ENCODE data around the gene SLCO4A1.

SLCO4A1 gene

DNA sequence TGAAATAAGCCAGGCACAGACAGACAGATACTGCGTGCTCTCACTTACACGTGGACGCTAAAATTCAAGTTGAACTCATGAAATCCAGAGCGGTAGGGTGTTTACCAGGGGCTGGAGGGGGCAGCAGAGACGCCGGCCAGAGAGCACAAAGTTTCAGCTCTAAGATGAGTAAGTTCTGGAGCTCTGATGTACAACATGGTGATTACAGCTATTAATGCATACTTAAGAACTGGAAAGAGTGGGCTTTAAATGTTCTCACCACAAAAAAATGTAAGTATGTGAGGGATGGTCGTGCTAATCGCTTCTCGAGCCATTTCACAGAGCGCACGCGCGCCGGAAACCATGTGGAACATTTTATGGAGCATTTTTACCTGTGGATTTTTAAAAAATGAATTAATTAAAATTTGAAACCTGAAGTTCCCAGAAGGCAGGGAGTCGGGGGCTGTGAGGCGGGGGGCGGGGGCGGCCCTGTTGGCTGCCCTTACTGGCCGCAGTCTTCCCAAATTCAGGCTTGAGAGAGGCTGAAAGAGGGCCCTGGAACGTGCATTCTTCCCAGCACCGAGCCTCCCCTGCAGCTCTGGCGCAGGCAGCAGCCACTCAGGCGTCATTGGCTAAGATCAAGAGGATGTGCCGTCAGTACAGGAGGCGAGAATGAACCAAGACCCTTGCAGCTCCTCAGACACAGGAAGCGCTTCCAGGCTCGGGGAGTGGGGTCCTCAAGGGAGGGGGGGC, 8.5 kb upstream of the SLCO4A1 start:
- DNase-seq (ENCODE audit: insufficient read length, low spot score) (no peak), FAIRE-seq (no peak)
- no peak for TF ChIP-seq POLR2A (IDR thresholded peaks at IDR 0.05; ENCODE audit: low read depth, low read length)

DNA sequence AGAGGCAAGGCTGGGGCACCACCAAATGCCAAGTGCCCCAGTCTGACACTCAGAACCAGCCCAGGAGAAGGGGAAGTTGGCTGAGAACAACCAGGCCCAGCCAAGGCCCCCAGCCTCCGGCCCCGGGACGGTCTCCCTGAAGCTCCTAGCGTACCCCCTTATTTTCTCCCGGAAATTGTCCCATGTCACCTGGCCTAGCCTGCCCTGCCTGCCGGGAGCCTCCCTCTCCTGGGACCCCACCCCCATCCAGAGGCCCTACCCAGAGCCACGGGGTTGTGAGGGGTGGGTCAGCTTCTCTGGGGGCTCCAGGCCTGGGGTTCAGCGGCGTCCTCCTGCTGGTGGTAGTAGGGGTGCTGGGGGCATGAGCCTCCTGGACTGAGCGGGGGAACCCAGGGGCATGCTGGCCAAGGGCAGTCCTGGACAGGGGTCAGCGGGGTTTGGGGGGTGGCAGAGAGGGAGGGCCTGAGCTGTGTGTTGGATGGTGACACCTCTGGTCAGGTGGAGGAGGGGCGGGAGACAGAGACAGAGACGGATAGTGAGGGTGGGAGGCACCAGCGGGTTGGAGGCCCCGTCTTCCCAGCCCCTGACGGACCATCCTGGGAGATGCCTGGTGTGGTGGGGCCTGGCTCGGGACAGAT, 7.9 kb upstream of the SLCO4A1 start:
- FAIRE-seq (no peak), DNase-seq (ENCODE audit: insufficient read length, low spot score) (no peak)
- no peak for TF ChIP-seq POLR2A (IDR thresholded peaks at IDR 0.05; ENCODE audit: low read depth, low read length)

DNA sequence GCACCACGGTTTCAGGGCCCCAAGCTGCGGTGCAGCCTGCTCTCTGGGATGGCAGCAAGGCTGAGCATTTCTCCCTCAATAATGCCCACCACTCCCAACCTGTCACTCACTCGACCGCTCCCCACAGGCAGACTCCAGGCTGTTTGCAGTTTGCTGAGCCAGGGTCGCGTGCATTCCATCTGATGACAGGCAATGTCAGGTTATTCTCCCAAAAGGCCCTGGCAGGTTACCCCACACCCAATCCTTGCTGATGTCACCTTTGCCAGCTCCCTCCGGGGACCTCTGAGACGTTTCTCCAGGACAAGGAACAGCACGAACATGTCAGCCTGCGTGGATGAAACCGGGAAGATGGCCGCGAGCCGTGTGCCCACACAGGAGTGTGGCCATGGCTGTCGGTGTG, 7.1 kb upstream of the SLCO4A1 start:
- FAIRE-seq (no peak), DNase-seq (ENCODE audit: insufficient read length, low spot score) (no peak)
- no peak for TF ChIP-seq POLR2A (IDR thresholded peaks at IDR 0.05; ENCODE audit: low read depth, low read length)

DNA sequence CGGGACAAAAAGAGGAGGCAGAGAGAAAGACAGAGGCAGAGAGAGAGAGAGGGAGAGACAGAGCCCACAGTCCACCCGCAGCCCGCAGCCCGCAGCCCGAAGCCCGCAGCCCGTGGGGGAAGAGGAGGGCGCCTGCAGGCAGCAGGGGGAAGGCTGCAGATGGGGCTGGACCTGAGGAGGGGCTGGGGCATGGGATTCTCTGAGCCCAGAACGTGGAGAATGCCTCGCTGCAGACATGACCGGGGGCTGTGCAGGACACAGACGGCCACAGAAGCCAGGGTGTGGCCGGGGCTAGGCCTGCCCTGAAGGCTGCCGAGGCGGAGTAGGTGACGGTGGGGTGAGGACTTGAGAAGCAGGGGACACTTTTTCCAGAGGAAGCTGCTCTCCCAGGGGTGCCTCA, 6.5 kb upstream of the SLCO4A1 start:
- no peak for FAIRE-seq
- no peak for DNase-seq (ENCODE audit: insufficient read length, low spot score)
- TF ChIP-seq POLR2A (IDR thresholded peaks at IDR 0.05; ENCODE audit: low read depth, low read length) = no peak

DNA sequence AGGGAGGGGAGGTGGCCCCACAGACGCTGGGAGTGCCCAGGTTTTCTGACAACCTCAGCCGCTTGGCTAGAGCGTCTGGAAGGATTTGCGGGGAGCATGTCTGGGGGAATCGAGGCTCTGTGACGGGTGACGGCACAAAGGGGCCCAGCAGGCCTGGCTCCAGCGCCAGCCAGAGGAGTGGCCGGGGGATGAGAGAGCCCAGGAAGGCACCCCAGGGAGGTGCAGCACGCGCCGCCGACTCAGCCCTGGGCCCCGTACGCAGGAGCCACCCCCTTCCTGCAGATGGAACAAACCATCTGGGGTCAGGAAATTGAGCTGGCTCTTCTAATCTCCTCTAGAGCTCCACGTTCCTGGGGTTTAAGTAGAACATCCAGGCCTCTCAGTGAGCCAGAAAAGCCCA, 5.9 kb upstream of the SLCO4A1 start:
- no peak for DNase-seq (ENCODE audit: insufficient read length, low spot score)
- FAIRE-seq = no peak

DNA sequence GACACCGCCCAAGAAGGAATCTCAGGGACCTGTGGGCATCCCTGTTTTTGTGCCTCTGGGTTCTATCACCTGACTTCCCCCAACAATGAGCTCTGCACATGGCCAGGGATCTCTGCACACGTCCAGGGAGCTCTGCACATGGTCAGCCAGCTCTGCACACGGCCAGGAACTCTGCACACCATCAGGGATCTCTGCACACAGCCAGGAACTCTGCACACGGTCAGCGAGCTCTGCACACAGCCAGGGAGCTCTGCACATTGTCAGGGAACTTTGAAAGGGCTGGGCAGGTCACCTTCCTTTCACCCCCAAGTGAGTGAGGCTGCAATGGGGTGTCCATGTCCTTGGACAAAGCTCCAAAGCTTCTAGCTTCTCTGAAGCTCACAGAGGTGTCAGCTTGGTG, 5.2 kb upstream of the SLCO4A1 start:
- FAIRE-seq (no peak), DNase-seq (ENCODE audit: insufficient read length, low spot score) (no peak)
- no peak for TF ChIP-seq POLR2A (IDR thresholded peaks at IDR 0.05; ENCODE audit: low read depth, low read length)

More for the DNA sequence above, 5.9 kb upstream of the SLCO4A1 start:
- no peak for TF ChIP-seq POLR2A (IDR thresholded peaks at IDR 0.05; ENCODE audit: low read depth, low read length)

DNA sequence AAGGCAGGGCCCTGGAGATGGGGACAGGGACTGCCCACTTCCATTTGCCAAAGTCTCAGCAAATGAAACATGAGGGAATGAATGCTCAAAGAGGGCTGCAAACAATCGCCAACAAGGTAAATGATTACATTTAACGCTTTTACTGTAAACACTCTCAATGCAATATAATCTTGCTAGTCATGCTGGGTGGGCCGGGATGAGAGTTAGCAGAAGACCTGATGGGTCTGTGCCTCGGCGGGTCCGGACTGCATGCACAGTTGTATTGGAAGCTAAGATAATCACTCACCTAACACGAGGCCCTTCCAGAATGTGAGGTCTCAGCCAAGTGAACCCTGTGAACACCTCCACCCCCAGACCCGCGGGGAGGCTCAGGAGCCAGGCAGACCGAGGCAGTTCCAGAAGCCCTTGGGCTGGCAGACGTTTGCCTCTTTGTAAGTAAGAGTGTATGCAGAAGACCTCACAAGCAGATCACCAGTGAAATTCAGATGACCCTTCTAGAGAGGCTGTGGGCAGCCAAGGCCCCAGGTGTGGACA, 4.7 kb upstream of the SLCO4A1 start:
- FAIRE-seq (no peak), DNase-seq (ENCODE audit: insufficient read length, low spot score) (no peak)
- no peak for TF ChIP-seq POLR2A (IDR thresholded peaks at IDR 0.05; ENCODE audit: low read depth, low read length)

DNA sequence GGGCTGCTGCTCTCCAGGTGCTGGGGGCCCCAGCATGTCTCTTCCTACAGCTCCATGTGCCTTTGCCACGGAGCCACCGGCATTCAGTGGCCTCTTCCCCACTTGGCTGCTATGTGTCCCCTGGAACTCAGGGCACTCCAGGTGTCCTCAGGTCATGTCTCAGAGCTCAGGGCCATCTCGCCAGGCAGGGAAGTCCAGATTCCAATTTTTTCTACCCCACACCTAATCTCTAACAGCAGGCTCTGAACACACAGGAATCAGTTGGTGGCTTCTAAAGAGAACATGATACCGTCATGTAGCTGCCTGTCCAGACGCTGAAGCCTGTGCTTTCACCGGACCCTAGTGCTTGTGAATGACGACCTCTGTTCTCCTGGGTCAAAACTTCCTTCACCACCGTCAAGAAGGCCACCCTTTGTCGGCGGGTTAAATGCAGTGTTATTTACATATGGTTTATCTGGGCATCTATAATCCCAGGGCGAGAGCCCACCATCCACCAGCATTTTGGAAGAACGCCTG, 4.2 kb upstream of the SLCO4A1 start:
- FAIRE-seq (no peak), DNase-seq (ENCODE audit: insufficient read length, low spot score) (no peak)
- no peak for TF ChIP-seq POLR2A (IDR thresholded peaks at IDR 0.05; ENCODE audit: low read depth, low read length)

DNA sequence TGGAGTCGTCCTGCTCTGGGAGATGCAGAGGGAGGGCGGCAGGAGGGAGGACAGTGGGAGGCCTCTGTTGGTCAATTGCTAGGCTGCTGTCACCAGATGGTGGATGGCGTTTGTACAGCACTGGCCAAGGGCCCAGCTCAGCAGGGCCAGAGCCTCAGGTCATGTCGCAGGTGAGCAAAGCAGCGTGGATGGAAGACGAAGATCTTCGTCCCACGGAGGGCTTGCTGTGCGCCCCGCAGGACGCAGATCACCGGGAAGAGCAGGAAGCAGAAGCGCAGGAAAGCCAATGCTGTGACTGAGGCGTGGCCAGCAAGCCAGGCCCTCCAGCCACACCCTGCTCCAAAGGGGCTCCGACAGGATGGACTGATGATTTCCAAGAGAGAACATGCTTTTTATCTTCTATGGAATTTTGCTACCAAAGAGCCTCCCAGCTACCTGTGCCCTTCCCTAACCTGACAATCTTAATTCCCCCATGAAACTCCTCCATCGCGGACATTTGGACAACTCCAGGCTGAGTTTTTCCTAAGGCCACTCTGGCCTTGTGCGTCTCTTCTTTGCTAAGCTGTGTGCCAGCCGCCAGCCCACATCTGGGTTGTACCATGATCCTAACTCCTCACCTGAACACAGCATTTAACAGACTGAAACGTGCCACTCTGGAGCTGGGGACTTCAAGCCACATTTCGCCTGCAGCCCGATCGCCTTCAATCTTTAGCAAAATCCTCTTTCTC, 3.5 kb upstream of the SLCO4A1 start:
- DNase-seq (ENCODE audit: insufficient read length, low spot score) (no peak), FAIRE-seq (no peak)
- no peak for TF ChIP-seq POLR2A (IDR thresholded peaks at IDR 0.05; ENCODE audit: low read depth, low read length)

DNA sequence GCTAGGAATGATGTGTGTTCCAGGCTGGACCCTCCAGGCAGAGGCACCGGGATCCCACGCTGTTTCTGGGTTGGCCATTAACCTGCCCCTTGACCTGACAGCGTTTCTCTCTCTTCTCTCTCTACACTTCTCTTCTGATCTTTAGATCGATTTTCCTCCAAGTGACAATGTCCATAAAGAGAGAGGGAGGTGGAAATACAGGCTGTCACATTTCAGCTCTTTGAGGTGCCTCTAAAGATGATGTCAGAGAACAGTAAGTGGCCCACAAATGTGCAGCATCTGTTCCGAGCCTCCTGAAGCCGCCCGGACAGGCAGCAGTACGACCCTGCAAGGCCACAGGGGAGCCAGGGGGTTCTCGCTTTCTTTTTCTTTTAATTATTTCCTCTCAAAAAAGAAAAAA, 2.5 kb upstream of the SLCO4A1 start:
- DNase-seq (ENCODE audit: insufficient read length, low spot score) (no peak), FAIRE-seq (no peak)
- no peak for TF ChIP-seq POLR2A (IDR thresholded peaks at IDR 0.05; ENCODE audit: low read depth, low read length)

DNA sequence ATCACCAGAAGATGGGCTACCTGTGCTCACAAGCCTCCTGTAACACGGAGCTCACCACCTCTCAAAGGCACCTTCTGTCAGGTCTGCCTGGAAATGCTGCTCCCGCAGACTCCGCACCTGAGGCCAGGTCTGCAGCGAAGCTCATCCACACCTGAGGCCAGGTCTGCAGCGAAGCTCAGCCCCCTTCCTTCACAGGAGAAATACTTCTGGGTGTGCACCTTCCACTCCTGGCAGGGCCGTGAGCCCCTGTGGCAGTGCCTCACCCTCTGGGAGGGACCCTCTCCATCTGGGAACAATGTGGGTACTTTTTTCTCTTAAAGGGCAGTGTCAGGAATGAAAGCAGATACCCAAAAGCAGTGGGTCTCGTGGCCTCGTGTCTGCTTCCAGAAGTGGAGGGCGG, 1.4 kb upstream of the SLCO4A1 start:
- no peak for TF ChIP-seq POLR2A (IDR thresholded peaks at IDR 0.05; ENCODE audit: low read depth, low read length)
- FAIRE-seq (no peak), DNase-seq (ENCODE audit: insufficient read length, low spot score) (no peak)

DNA sequence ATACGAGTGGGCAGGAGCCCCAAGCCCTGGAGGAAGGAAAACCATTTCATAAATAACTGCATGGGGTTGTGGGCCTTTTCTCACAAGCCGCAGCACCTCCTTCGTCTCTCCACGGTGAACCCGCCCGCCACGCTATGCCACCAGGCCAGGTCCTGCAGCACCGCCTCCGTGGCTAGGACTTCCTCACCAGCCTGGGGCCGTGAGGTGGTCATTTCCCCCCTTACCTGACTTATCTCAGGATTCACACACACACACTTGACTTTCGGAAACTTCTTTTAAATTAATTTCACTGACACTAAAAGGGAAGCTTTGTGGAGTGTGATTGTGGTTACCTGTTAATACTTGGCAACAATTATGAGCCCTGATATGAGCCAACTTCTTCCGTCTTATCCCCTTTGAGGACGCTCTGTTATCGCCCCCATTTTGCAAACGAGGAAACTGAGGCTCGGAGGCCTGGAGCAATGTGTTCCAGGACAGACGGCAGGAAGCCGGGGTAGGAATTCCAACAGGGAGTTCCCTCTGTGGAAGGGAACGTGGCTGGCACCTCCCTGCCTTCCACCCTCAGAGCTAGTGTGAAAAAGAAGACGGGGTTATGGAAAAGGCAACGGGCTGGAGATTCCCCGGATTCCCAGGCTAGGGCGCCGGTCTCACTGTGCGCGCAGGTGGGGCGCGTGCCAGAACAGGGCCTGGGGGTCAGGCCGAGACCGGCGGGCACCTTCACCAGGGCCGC, 817 bp upstream of the SLCO4A1 start:
- FAIRE-seq (no peak), DNase-seq (ENCODE audit: insufficient read length, low spot score) (peak; percentile 49)

DNA sequence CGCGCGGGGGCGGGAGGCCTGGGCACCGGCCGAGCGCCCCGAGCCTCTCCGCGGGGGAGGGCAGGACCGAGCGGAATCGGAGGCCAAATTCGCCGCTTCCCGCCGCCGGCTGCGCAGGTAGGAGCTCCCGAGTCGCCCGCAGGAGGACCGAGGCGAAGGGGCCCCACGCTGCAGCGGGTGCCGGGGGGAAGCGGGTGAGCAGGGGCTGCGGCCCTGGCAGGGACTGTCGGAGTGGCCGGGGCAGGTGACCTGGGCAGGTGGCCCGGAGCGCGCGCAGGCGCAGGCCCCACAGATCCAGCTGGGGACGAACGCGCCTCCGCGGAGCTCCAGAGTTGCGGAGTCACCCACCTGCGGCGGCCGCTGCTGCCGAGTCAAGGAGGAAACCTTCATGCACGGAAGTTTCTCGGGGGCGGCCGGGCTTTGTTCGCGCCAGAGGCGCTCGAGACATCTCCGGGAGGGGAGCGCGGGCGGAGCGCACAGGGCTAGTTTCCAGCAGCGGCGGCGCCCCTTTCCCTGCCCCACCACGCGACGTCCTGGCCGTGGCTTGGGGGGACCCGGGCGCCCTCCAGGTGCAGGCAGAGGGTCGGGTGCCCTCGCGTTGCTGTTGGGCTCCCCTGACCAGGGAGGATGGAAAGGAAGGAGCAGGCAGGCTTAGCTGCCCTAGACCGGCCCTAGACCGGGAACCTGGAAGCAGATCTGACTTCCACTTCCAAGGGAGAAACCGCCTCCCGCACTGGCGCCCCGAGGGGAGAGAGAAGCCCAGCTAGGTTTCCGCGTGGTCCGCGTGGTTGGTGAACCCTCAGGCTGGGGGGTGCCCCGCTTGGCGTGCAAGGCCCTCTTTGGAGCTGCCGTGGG, 590 bp downstream of the SLCO4A1 start:
- no peak for TF ChIP-seq POLR2A (IDR thresholded peaks at IDR 0.05; ENCODE audit: low read depth, low read length)
- DNase-seq (ENCODE audit: insufficient read length, low spot score) (no peak), FAIRE-seq (no peak)

More for the DNA sequence above, 817 bp upstream of the SLCO4A1 start:
- no peak for TF ChIP-seq POLR2A (IDR thresholded peaks at IDR 0.05; ENCODE audit: low read depth, low read length)
